ENCODE data around the gene B3GNT5.

B3GNT5 gene

DNA sequence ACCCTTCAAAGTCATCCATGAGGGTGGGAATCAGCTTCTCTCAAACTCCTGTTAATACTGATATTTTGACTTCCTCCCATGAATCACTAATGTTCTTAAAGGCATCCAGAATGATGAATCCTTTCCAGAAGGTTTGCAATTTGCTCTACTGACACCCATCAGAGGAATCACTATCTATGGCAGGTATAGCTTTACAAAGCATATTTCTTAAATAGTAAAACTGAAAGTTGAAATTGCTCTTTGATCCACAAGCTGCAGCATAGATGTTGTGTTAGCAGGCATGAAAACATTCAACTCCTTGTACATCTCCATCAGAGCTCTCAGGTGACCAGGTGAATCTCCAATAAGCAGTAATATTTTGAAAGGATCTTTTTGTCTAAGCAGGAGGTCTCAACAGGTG, 66.3 kb downstream of the B3GNT5 start:
- H3K27ac ChIP-seq = no peak overlapping the region
- TF ChIP-seq, protein P1, sequence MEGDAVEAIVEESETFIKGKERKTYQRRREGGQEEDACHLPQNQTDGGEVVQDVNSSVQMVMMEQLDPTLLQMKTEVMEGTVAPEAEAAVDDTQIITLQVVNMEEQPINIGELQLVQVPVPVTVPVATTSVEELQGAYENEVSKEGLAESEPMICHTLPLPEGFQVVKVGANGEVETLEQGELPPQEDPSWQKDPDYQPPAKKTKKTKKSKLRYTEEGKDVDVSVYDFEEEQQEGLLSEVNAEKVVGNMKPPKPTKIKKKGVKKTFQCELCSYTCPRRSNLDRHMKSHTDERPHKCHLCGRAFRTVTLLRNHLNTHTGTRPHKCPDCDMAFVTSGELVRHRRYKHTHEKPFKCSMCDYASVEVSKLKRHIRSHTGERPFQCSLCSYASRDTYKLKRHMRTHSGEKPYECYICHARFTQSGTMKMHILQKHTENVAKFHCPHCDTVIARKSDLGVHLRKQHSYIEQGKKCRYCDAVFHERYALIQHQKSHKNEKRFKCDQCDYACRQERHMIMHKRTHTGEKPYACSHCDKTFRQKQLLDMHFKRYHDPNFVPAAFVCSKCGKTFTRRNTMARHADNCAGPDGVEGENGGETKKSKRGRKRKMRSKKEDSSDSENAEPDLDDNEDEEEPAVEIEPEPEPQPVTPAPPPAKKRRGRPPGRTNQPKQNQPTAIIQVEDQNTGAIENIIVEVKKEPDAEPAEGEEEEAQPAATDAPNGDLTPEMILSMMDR (IDR thresholded peaks at IDR 0.05) = no peak
- TF ChIP-seq ZFX (IDR thresholded peaks at IDR 0.05; ENCODE audit: borderline replicate concordance) = no peak

All from 22Rv1 (cell line).